NCI-H1694 treated with DMSO at 0.1 percent for 48 hours (cell line): ENCODE data around the gene HNRNPH3.

Source experiments
- DNase-seq: peaks from one replicate; lab custom pipeline; 2025; lab: John Stamatoyannopoulos, UW

Gene HNRNPH3

GRCh38 chr10:68385740-68386139, 53.9 kb downstream of the HNRNPH3 start:
- DNase-seq, result no peak
